ENCODE data around the gene FAM171A2. TPM values are rescaled to one million over a fixed set of nuclear protein-coding genes. Genes with fewer than 3 reads are reported as not detected.
"Not testable (repeated sequence)": the region's sequence is repeated elsewhere in the genome, so short reads cannot be mapped to it uniquely, and the experiment has no call there.

Gene FAM171A2
- total RNA-seq, 2 donors from 2014 or later = 2.4 to 3.3 TPM

GRCh38 chr17:44343510-44344209 is 20.0 kb downstream of the FAM171A2 start:
- Histone ChIP-seq H3K27ac (no peak overlapping the region), H3K4me1 (peaks cover 0 to 18% of the 10 kb centered on the region in 2 donors), H3K27me3 (no peaks in the 10 kb centered on the region), H3K36me3 (no peaks in the 10 kb centered on the region), H3K9me3 (no peaks in the 10 kb centered on the region), H3K4me3 (no peak overlapping the region)
- no peak for TF ChIP-seq CTCF (IDR thresholded peaks at IDR 0.05)
- DNase-seq (ENCODE audit: low spot score) = no peak

- DNase-seq (ENCODE audit: low spot score); H3K27me3 ChIP-seq; H3K27ac ChIP-seq; H3K36me3 ChIP-seq; H3K4me3 ChIP-seq; H3K4me1 ChIP-seq; H3K9me3 ChIP-seq: not testable (repeated sequence)
Measured at GRCh38 chr17:44340553-44340952, 23.1 kb downstream of the FAM171A2 start.

- H3K36me3 ChIP-seq = no peaks in the 10 kb centered on the region
Measured at GRCh38 chr17:44338702-44339101, 25.0 kb downstream of the FAM171A2 start.

GRCh38 chr17:44335968-44336367 is 27.7 kb downstream of the FAM171A2 start:
- H3K27ac ChIP-seq = no peak overlapping the region
- no peaks in the 10 kb centered on the region for H3K27me3 ChIP-seq
- no peak for TF ChIP-seq CTCF (IDR thresholded peaks at IDR 0.05)
- H3K9me3 ChIP-seq = no peaks in the 10 kb centered on the region
- no peak for DNase-seq (ENCODE audit: low spot score)
- H3K36me3 ChIP-seq = no peaks in the 10 kb centered on the region
- no peak overlapping the region for H3K4me3 ChIP-seq
- H3K4me1 ChIP-seq = peaks cover 0 to 7% of the 10 kb centered on the region in 2 donors

More at GRCh38 chr17:44338702-44339101, 25.0 kb downstream of the FAM171A2 start:
- Histone ChIP-seq H3K4me3 (no peak overlapping the region), H3K9me3 (no peaks in the 10 kb centered on the region), H3K4me1 (no peaks in the 10 kb centered on the region), H3K27ac (no peak overlapping the region), H3K27me3 (no peaks in the 10 kb centered on the region)
- TF ChIP-seq CTCF (IDR thresholded peaks at IDR 0.05) = no peak
- DNase-seq (ENCODE audit: low spot score) = no peak

GRCh38 chr17:44335564-44335963 is 28.1 kb downstream of the FAM171A2 start:
- no peak overlapping the region for H3K4me3 ChIP-seq
- no peaks in the 10 kb centered on the region for H3K36me3 ChIP-seq
- H3K9me3 ChIP-seq = no peaks in the 10 kb centered on the region
- no peak for TF ChIP-seq CTCF (IDR thresholded peaks at IDR 0.05)
- no peak overlapping the region for H3K27ac ChIP-seq
- no peaks in the 10 kb centered on the region for H3K27me3 ChIP-seq
- DNase-seq (ENCODE audit: low spot score) = no peak
- H3K4me1 ChIP-seq = peaks cover 0 to 9% of the 10 kb centered on the region in 2 donors

- no peak overlapping the region for H3K27ac ChIP-seq
- H3K27me3 ChIP-seq = no peaks in the 10 kb centered on the region
- peaks cover 0 to 9% of the 10 kb centered on the region in 2 donors for H3K4me1 ChIP-seq
- H3K9me3 ChIP-seq = no peaks in the 10 kb centered on the region
- no peaks in the 10 kb centered on the region for H3K36me3 ChIP-seq
- TF ChIP-seq CTCF (IDR thresholded peaks at IDR 0.05) = no peak
- no peak for DNase-seq (ENCODE audit: low spot score)
- no peak overlapping the region for H3K4me3 ChIP-seq
Measured at GRCh38 chr17:44334727-44335126, 28.9 kb downstream of the FAM171A2 start.

Data from right atrium auricular region (tissue), 2 donors.